Keratinocyte (primary cell): ENCODE results near the gene FBRSL1. TPM values are rescaled to one million over a fixed set of nuclear protein-coding genes. Genes with fewer than 3 reads are reported as not detected.

ENCODE experiments used
- DNase-seq: peaks from one replicate; pipeline ENCODE4 v3.0.0-alpha.2; 2011; ENCODE audit warnings: low read depth, missing footprints, low spot score
- FAIRE-seq: peaks from 2 replicates; lab custom pipeline; 2011; peaks lifted over from hg19 to GRCh38; lab: Jason Lieb, UNC
- H2AFZ ChIP-seq: 2 replicates; pipeline ENCODE4 v1.6.0; 2012; ENCODE audit warnings: low read length, control low read depth, inconsistent platforms; ENCODE audit not compliant: control insufficient read depth
- H3K27ac ChIP-seq: 2 replicates; pipeline ENCODE4 v1.5.1; 2011; ENCODE audit warnings: low read length; ENCODE audit not compliant: control insufficient read depth, insufficient read depth
- H3K27me3 ChIP-seq: 3 replicates; pipeline ENCODE4 v1.6.0; 2011; ENCODE audit warnings: low read length; ENCODE audit not compliant: control insufficient read depth, insufficient read depth; ENCODE audit errors: extremely low read depth
- H3K36me3 ChIP-seq, 2 experiments: 2 replicates in 1 of 2; 3 replicates in 1 of 2; pipeline ENCODE4 v1.5.1; 2011; ENCODE audit warnings: low read length in 2 of 2, mild to moderate bottlenecking in 1 of 2; ENCODE audit not compliant: control insufficient read depth in 2 of 2, insufficient read depth in 2 of 2; ENCODE audit errors: extremely low read depth in 1 of 2
- H3K4me1 ChIP-seq: 3 replicates; pipeline ENCODE4 v1.5.1; 2011; ENCODE audit warnings: low read length; ENCODE audit not compliant: control insufficient read depth, insufficient read depth; ENCODE audit errors: extremely low read depth
- H3K4me2 ChIP-seq: 3 replicates; pipeline ENCODE4 v1.6.0; 2011; ENCODE audit warnings: low read depth, low read length; ENCODE audit not compliant: control insufficient read depth, insufficient read depth; ENCODE audit errors: extremely low read depth
- H3K4me3 ChIP-seq, 3 experiments: fragments of 200-600 bp in 1 of 3; sonication (generic) in 1 of 3; 2 replicates in 2 of 3; 3 replicates in 1 of 3; pipeline ENCODE4 v1.5.1; 2011 to 2016; ENCODE audit warnings: low read length in 3 of 3, mild to moderate bottlenecking in 3 of 3, control low read depth in 2 of 3, inconsistent platforms in 1 of 3, low read depth in 1 of 3, mixed read lengths in 1 of 3, mixed run types in 1 of 3, moderate library complexity in 1 of 3; ENCODE audit not compliant: control insufficient read depth in 2 of 3, insufficient read depth in 2 of 3; ENCODE audit errors: extremely low read depth in 1 of 3
- H3K79me2 ChIP-seq: 2 replicates; pipeline ENCODE4 v1.6.0; 2012; ENCODE audit warnings: low read length; ENCODE audit not compliant: control insufficient read depth, insufficient read depth
- H3K9ac ChIP-seq: 3 replicates; pipeline ENCODE4 v1.6.0; 2011; ENCODE audit warnings: low read length; ENCODE audit not compliant: control insufficient read depth, insufficient read depth; ENCODE audit errors: extremely low read depth
- H3K9me1 ChIP-seq: 3 replicates; pipeline ENCODE4 v1.6.0; 2011; ENCODE audit warnings: low read length; ENCODE audit not compliant: control insufficient read depth, insufficient read depth; ENCODE audit errors: extremely low read depth
- H3K9me3 ChIP-seq: 2 replicates; pipeline ENCODE4 v1.5.1; 2012; ENCODE audit warnings: low read depth, low read length; ENCODE audit not compliant: control insufficient read depth
- H4K20me1 ChIP-seq: 3 replicates; pipeline ENCODE4 v1.6.0; 2011; ENCODE audit warnings: low read length; ENCODE audit not compliant: control insufficient read depth, insufficient read depth; ENCODE audit errors: extremely low read depth
- CTCF ChIP-seq, 3 experiments: IDR thresholded peaks in 1 of 3; conservative IDR thresholded peaks in 1 of 3; optimal IDR thresholded peaks in 1 of 3; 2 replicates in 2 of 3; 3 replicates in 1 of 3; pipeline versions ENCODE3 to v1.5.1; 2011; ENCODE audit warnings: low read length in 3 of 3, mild to moderate bottlenecking in 3 of 3, moderate library complexity in 2 of 3, control low read depth in 1 of 3, inconsistent platforms in 1 of 3; ENCODE audit not compliant: insufficient read depth in 2 of 3; ENCODE audit errors: extremely low read depth in 1 of 3
- EZH2 ChIP-seq: IDR thresholded peaks from one replicate; pipeline ENCODE4 v1.6.1; 2012; ENCODE audit warnings: inconsistent platforms, mild to moderate bottlenecking, low read length, moderate library complexity
- dilution Hi-C: fragments of 300-500 bp; cut with MboI; formaldehyde crosslinking; loops from one replicate; pipeline ENCODE4 v1.7.0; 2020; ENCODE audit warnings: low sequenced_read_pairs; ENCODE audit not compliant: extremely low pct_ligation_motif_present
- polyA plus RNA-seq, 5 experiments: library from polyadenylated mRNA; depleted of rRNA in 3 of 5; stranded (reverse) in 3 of 5; stranded (forward) in 1 of 5; unstranded in 1 of 5; fragments of >200 nt; gene quantifications; 1 replicate in 1 of 5; 2 replicates in 3 of 5; 3 replicates in 1 of 5; pipeline versions ENCODE4 v1.2.1 to v1.2.3, GENCODE V29; 2011 to 2012; ENCODE audit warnings: missing spikeins in 2 of 5, low read depth in 1 of 5, low replicate concordance in 1 of 5

The FBRSL1 gene
- polyA plus RNA-seq, 1 donor (not counting 4 experiments of a cell fraction or from before 2014, with no cell fraction given): 0.89 TPM

GRCh38 chr12:132447327-132447720, 42.6 kb upstream of the FBRSL1 start:
- Histone ChIP-seq H3K4me3 (no peak overlapping the region), H3K4me1 (no peaks in the 10 kb centered on the region), H3K27ac (no peak overlapping the region), H3K79me2 (no peaks in the 10 kb centered on the region), H3K9me1 (no peaks in the 10 kb centered on the region), H3K4me2 (no peak overlapping the region), H3K9ac (no peak overlapping the region), H2AFZ (no peak overlapping the region), H3K27me3 (peaks cover 32% of the 10 kb centered on the region), H3K9me3 (no peaks in the 10 kb centered on the region), H3K36me3 (no peaks in the 10 kb centered on the region), H4K20me1 (no peaks in the 10 kb centered on the region)
- DNase-seq (no peak), FAIRE-seq (no peak)
- dilution Hi-C loops: no loop called here
- TF ChIP-seq EZH2 (no peak), CTCF (optimal IDR thresholded peaks at IDR 0.05 in 1 of 3, IDR thresholded peaks at IDR 0.05 in 1 of 3, conservative IDR thresholded peaks at IDR 0.05 in 1 of 3; ENCODE audit: extremely low read depth in 1 of 3, insufficient read depth in 2 of 3, low read length in 3 of 3) (no peak)

- Histone ChIP-seq H3K9me3 (no peaks in the 10 kb centered on the region), H3K9me1 (no peaks in the 10 kb centered on the region), H3K9ac (no peak overlapping the region), H3K4me3 (no peak overlapping the region), H3K4me1 (no peaks in the 10 kb centered on the region), H3K27ac (no peak overlapping the region), H3K36me3 (no peaks in the 10 kb centered on the region), H2AFZ (no peak overlapping the region), H3K79me2 (no peaks in the 10 kb centered on the region), H3K27me3 (peaks cover 38% of the 10 kb centered on the region), H3K4me2 (no peak overlapping the region), H4K20me1 (no peaks in the 10 kb centered on the region)
- FAIRE-seq: no peak
- DNase-seq: no peak
- TF ChIP-seq CTCF (optimal IDR thresholded peaks at IDR 0.05 in 1 of 3, IDR thresholded peaks at IDR 0.05 in 1 of 3, conservative IDR thresholded peaks at IDR 0.05 in 1 of 3; ENCODE audit: extremely low read depth in 1 of 3, insufficient read depth in 2 of 3, low read length in 3 of 3) (no peak), EZH2 (no peak)
- dilution Hi-C loops: no loop called here
Measured at GRCh38 chr12:132447731-132448462, 42.1 kb upstream of the FBRSL1 start.
